ENCODE data around the gene DPP6. TPM values are rescaled to one million over a fixed set of nuclear protein-coding genes. Genes with fewer than 3 reads are reported as not detected.

DPP6 gene
- polyA plus RNA-seq, 2 of the 4 experiments (the other 2 are of a cell fraction), result not detected

GRCh38 chr7:154927624-154928125 is 875.5 kb downstream of the DPP6 start (continued):
- TF ChIP-seq, protein P1, sequence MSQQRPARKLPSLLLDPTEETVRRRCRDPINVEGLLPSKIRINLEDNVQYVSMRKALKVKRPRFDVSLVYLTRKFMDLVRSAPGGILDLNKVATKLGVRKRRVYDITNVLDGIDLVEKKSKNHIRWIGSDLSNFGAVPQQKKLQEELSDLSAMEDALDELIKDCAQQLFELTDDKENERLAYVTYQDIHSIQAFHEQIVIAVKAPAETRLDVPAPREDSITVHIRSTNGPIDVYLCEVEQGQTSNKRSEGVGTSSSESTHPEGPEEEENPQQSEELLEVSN (IDR thresholded peaks at IDR 0.05; ENCODE audit: borderline replicate concordance, low read depth), result no peak
- TF ChIP-seq JUN (IDR thresholded peaks at IDR 0.05) (no peak), RAD21 (conservative IDR thresholded peaks at IDR 0.05 in 1 of 2, IDR thresholded peaks at IDR 0.05 in 1 of 2) (peak; percentile 86 to 89), SREBF2 (IDR thresholded peaks at IDR 0.05) (no peak), CHD2 (IDR thresholded peaks at IDR 0.05; ENCODE audit: low read length, partially characterized antibody) (no peak), ZFP36 (IDR thresholded peaks at IDR 0.05; ENCODE audit: borderline replicate concordance, partially characterized antibody) (no peak), FOXS1 (CRISPR knock-in tag; IDR thresholded peaks at IDR 0.05) (no peak), GATA3 (IDR thresholded peaks at IDR 0.05; ENCODE audit: borderline replicate concordance) (no peak)

- Histone ChIP-seq H3K9me3 (0 out of 3 replicates have a peak, but pooled peaks cover 6% of the 10 kb centered on the region), H3K4me3 (peak overlapping the region; percentile 67), H3K4me2 (peak overlapping the region; percentile 96), H3K4me1 (0 out of 3 replicates have a peak, but pooled peaks cover 4% of the 10 kb centered on the region), H3K27ac (peak overlapping the region; percentile 60 to 84)
- FAIRE-seq (peak; percentile 99), ATAC-seq (peak; percentile 75 to 87), DNase-seq (ENCODE audit: low read depth in 1 of 2, low spot score in 1 of 2) (peak; percentile 74 to 92)
- peak; percentile 34; the same call in 1 of the 2 replicates for TF ChIP-seq PHF8 (IDR thresholded peaks at IDR 0.05; ENCODE audit: borderline replicate concordance, low read depth)
- TF ChIP-seq KDM5A (IDR thresholded peaks at IDR 0.05), result peak; percentile 58; the same call in 1 of the 2 replicates
- no peak for TF ChIP-seq RFX5 (IDR thresholded peaks at IDR 0.05)
- CTCF ChIA-PET, result interaction anchor here (0.6 to 3.5 kb wide), 58 partner anchors 7 to 853 kb away, joined by 3 to 64 read pairs (median 6); partner anchors contain the start of gene CNPY1
- 1% methylated on average over 17 of the region's 17 CpGs for WGBS (ENCODE audit: missing lambda C conversion rate)
- POLR2A ChIA-PET, result interaction anchor here (0.6 to 1.1 kb wide), 2 partner anchors 75 to 441 kb away, joined by 3 to 4 read pairs; partner anchors contain the start of gene PAXIP1
Observed at GRCh38 chr7:154928136-154929005, 876.2 kb downstream of the DPP6 start.

GRCh38 chr7:154929006-154929726 is 877.0 kb downstream of the DPP6 start:
- Histone ChIP-seq H3K4me1 (0 out of 3 replicates have a peak, but pooled peaks cover 4% of the 10 kb centered on the region), H3K27ac (peak overlapping the region; percentile 60 to 84), H3K4me3 (peak overlapping the region; percentile 67), H3K9me3 (peaks cover 14% of the 10 kb centered on the region), H3K4me2 (peak overlapping the region; percentile 96)
- no peak for TF ChIP-seq REST (IDR thresholded peaks at IDR 0.05)
- no peak for TF ChIP-seq SMC3 (IDR thresholded peaks at IDR 0.05)
- TF ChIP-seq CEBPB (IDR thresholded peaks at IDR 0.05), result no peak
- no peak for TF ChIP-seq FOSL2 (IDR thresholded peaks at IDR 0.05)
- no peak for TF ChIP-seq FOSL2 (CRISPR knock-in tag; IDR thresholded peaks at IDR 0.05)
- TF ChIP-seq POLR2A (IDR thresholded peaks at IDR 0.05; ENCODE audit: low read length), result no peak
- no peak for TF ChIP-seq TP53 (CRISPR knock-in tag; IDR thresholded peaks at IDR 0.05)
- TF ChIP-seq, protein P2, sequence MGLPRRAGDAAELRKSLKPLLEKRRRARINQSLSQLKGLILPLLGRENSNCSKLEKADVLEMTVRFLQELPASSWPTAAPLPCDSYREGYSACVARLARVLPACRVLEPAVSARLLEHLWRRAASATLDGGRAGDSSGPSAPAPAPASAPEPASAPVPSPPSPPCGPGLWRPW (IDR thresholded peaks at IDR 0.05), result no peak
- DNase-seq (ENCODE audit: low read depth in 1 of 2, low spot score in 1 of 2), result no peak
- WGBS (ENCODE audit: missing lambda C conversion rate), result 47% methylated on average over 9 of the region's 9 CpGs
- no peak for FAIRE-seq
- ChIA-PET POLR2A (no interaction called here), CTCF (interaction anchor here (0.6 to 2.9 kb wide), 7 partner anchors 11 to 740 kb away, joined by 3 to 64 read pairs (median 14); no protein-coding TSS in a partner anchor)
- peak; percentile 22 to 59; a peak in 5 of 6 replicates for ATAC-seq
